GM19351 (cell line): ENCODE results near the gene TTC9C.
"Not testable (repeated sequence)": the region's sequence is repeated elsewhere in the genome, so short reads cannot be mapped to it uniquely, and the experiment has no call there.

Experiments used
- ATAC-seq: cut with Tn5 transposase; IDR thresholded peaks from one replicate; pipeline ENCODE4 v1.9.1; 2021; ENCODE audit warnings: mild to moderate bottlenecking, moderate library complexity; ENCODE audit not compliant: unreplicated experiment

TTC9C gene

DNA sequence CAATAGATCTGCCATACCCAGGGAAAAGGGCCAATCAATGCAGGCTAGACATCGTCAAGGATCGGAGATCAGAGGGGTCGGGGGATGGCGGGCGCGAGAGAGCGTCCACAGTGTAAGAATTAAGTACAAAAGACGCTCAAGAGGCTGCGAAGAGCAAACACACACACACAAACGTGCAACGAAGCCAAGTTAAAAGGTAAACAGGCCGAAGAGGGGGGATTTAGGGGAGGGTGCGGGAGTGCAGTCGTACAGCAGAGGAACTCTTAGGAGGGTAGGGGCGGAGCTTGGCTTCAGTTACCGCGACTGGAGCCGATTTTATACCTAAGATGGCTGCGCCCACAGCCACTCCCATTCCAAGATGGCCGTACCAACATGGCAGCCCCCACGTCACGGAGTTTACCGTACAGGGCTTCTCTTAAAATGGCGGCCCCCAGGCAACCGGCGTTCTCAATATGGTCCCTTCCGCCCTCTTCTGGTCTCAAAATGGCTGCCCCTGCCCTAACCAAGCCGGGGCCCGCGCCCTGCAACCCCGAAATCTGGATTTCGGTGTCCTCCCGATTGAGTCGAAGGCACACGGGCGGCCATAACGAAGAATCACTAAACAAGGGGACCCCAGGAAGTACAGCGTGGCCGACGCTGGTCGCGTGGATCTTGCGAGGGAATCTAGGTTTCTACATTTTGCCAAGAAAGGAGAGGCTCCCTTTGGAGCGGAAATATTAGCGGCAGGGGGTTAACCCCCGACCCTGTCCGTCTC lies 18.9 kb upstream of the TTC9C start:
- ATAC-seq = peak; percentile 60

- ATAC-seq = no peak
Observed at GRCh38 chr11:62710001-62710345, 18.3 kb upstream of the TTC9C start.

DNA sequence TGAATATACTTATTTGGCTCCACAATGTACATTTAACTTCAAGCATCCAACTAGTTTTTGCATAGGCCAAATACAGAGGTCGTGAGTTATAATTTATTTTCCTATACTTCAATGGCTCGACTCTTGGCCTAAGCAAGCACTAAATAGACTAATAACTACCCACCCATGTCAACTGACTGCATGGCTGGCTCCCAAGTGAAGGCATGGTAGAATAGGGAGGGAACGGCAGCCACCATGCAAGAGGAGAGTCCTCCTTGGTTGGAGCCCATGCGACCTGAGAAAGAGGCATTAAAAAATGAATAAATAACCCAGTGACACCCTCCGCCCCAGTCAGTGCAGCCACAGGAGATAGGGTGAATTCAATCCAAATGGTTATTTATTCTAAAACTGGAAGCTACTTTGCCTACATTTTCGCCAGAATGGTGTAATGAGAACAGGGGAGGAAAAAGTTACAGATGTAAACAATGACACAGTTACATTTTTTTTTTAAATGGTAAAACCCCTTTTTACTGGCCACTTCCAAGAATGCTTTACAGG lies 15.9 kb upstream of the TTC9C start:
- no peak for ATAC-seq

DNA sequence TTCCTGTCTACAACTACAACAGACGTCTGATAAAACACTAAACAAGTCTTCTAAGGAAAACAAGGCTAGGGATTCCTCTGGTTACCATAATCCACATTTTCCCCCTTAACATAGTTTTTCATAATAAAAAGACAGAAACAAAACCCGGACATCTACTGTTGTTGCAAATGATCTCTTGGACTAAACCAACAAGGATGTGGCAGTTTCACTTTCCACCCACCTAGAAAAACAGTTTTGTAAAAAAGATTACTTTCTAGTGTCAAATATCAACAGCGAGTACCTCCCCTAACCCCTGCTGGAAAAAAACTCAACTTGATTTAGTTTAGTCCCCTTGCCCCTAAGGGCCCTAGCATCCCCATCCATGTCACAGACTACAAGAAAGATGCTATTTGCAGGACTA lies 15.4 kb upstream of the TTC9C start:
- no peak for ATAC-seq

GRCh38 chr11:62713343-62713742 lies 14.9 kb upstream of the TTC9C start:
- no peak for ATAC-seq

DNA sequence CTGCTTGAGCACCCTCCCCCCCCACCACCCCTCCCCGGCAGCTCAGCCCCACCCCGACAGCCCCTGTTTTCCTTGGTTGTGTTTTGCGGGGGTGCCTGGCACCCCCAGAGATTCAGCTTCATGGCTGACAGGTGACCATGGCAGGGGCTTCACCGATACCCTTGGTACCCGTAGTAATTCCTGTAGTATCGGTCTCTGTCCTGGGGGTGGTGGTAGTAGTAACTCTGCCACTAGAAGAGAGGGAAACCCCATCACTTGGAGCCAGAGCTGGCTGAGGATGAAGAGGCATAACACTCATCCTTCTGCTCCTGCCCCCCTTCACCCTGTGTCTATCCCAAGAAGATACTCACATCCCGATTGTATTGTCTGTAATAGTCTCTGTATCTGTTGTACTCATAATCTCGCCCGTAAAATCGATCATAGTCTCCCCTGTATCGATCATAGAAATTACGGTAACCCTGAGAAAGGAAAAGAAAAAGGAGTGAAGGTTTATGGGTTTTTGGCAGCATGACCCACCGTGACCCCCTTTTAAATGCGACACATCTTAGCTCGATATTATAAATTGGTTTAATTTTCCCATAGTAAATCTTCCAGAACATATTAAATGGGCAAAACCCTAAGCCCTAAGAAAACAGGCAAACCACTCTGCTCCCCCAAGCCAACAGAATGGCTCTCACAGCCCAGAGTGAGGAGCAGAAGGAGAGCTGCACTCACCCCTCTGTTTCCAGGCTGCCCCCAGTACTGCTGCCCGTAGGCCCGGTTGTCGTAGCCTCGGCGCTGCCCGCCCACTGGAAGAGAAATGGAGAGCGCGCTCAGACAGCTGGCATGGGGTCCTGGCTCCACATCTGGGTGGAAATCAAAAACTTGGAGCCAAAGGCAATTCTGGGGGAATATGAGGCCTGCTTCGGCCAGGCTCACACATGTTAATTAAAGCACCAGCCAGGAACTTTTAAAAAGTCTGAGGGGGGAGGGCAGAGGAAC lies 12.8 kb upstream of the TTC9C start:
- ATAC-seq = no peak

DNA sequence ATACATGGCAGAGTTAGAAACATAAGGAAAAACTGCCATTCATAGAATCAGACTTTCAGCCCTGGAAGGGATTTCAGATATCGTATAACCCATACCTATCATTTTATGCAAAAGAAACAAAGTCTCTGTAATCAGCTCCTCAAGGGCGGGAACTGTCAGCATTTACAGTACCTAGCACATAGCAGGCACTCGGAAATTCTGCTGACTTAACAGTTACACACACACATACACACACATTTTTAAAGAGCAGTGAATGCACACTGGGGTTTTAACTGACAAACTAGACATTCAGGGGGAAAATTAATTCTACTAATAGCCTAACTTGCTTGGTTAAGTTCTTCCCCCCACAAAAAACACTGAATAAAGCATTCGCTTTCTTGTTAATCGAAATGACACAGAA lies 12.1 kb upstream of the TTC9C start:
- ATAC-seq = no peak

- no peak for ATAC-seq
Observed at GRCh38 chr11:62716816-62717215, 11.5 kb upstream of the TTC9C start.

DNA sequence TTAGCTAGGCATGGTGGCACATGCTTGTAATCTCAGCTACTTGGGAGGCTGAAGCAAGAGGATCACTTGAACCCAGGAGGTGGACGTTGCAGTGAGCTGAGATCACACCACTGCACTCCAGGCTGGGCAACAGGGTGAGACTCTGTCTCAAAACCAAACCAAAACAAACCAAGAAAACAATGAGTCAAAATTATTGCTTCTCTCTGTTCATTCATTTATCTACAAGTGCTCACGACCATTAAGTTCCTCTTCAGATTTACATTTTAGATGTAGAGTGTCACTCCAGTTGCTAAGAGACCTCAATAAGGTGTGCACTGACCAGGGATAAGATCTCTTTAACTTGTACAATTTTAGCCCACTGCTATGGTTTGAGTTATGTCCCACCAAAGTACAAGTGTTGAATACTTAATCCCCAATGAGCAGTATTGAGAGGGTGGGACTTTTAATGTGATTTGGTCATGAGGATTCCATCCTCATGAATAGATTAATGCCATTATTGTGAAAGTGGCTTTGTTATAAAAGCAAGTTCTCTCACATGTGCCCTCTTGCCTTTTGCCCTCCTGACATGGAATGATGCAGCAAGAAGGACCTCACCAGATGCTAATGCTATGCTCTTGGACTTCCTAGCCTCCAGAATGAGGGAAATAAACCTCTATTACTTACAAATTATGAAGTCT lies 8.8 kb upstream of the TTC9C start:
- no peak for ATAC-seq

DNA sequence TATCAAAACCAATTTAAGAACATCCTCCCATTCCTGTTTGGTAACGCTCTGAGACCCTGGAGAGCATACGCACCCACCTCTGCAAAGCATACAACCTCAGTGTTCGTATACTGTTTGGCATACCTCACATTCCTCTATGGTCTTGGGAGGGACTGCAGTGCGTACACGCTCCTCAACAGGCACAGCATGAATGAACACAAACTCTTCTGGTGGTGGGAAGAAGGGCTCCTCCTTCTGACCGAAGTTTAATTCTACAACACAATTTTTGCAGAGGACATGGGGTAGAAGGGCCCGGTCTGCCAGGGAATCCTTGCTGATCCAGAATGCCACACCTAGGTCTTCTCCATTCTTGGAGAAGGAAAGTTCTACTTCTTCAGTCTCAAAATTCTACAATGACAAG lies 6.3 kb upstream of the TTC9C start:
- no peak for ATAC-seq

DNA sequence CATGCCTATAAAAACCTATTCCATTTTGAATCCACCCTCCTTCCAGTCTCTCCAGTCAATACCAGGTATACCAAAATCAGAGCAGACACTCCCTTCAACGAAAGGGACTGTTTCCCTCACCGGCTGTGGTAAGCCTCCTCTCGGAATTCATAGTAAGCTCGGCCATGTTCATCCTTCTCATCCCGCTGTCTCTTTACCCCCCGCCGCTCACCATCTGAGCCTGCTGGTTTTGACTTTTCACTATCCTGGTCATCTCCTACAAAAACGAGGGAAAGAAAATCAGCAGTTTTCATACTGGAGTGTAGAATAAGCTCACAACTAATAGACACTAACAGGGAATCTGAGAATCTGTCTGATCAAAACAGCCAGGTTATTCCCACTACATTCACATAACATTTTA lies 4.1 kb upstream of the TTC9C start:
- ATAC-seq = no peak

DNA sequence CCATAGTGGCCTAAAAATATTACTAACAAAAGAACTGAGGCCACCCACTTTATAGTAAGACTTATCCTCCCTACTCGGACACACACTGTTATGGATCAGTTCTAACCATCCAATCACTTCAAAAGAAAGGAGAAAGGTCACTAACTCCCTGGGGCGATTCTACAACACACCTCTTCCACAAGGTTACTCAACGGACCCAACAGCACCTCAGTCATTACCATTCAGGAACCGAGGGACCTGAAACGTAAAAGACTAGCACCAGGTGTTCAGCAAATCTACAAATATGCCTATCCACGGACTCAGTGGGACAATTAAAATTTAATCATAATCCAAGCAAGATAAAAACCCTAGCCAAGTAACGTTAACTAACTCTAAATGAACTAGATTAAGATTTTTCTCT lies 2.6 kb upstream of the TTC9C start:
- no peak for ATAC-seq

DNA sequence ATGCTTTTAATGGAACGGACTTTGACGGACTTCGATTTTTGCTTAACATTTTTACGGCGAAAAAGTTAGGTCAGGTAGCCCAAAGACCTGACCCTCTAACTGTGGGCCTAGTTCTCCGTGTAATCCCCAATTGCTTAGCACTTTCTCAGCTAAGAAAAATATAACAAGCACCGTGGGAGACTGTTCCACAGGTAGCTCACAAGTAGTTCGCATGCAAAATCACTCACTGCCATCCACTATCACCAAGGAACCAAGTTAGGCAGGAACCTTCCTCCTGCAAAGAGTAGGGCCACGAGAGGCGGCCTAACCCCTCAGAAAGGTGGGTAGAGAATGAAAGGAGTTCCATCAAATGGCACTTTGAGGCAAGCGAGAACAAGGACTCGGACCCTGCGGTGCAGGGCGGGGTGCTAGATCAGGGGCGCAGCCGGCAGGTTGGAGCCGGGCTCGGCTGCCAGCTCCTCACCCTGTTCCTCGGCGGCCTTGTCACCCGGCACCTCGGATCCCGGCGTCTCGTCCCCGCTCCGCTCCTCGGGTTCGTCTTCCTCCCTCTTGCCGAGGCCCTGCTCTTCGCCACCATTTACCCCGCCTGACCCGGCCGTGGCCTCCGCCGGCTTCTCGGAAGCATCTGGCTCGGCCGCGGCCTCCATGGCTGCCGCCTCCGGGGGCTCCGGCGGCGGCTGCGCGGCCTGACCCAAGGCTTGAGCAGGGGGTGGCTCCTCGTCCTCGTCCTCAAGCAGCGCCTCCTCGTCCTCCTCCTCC lies 2.0 kb upstream of the TTC9C start:
- no peak for ATAC-seq

DNA sequence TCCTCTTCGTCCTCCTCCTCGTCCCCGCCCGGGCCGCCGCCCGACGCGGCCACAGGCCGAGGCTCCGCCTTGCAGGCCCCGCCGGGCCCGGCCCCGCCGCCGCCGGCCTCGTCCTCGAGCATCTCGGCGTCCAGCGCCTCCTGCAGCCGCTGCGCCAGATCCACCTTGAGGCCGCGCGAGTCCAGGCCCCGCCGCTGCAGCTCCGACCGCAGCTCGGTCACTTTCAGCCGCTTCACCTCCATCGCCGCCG lies 1.4 kb upstream of the TTC9C start:
- peak; percentile 9 for ATAC-seq

GRCh38 chr11:62727165-62727871 lies 968 bp upstream of the TTC9C start, which contains the start of gene HNRNPUL2:
HNRNPUL2 (minus strand) TSS chr11:62727457; CDS start chr11:62727156, 301 bp downstream.
- ATAC-seq = peak; percentile 65

DNA sequence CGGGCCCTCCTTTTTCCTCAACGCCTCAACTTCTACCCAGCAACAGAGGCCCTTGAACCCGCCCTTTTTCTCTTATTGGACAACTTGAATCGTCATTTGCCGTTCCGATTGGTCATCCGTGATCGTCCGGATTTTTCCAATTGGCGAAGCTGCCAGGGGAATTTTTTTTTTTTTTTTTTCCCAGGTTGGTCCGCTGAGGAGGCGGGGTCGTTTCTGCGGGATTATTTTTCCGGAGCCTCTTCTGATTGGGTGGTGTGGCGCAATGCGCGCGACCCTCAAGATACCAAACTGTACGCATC lies 465 bp upstream of the TTC9C start:
- ATAC-seq = peak; percentile 45

DNA sequence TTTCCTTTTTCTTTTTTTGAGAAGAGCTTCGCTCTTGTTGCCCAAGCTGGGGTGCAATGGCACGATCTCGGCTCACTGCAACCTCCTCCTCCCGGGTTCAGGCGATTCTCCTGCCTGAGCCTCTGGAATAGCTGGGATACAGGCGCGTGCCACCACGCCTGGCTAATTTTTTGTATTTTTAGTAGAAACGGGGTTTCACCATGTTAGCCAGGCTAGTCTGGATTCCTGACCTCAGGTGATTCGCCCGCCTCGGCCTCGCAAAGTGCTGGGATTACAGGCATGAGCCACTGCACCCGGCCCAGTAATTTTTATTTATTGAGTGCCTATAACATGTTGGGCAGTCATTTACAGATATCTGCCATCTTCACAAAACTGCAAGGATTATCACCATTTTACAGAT lies 1.8 kb downstream of the TTC9C start:
- not testable (repeated sequence) for ATAC-seq

DNA sequence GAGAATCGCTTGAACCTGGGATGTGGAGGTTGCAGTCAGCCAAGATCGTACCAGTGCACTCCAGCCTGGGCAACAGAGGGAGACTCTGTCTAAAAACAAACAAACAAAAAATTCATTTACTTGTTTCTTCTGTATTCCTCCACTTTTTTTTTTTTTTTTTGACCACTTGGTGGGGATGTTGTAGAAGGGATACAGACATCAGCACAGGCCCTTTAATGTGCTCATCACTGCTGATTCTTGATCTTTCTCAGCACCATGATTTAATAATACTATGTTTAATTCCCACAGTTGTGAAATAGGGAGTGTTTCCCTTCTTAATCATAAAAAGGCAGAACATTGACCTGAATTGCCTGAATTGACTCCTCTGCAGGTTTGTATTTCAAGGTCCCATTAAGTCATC lies 4.5 kb downstream of the TTC9C start:
- no peak for ATAC-seq

DNA sequence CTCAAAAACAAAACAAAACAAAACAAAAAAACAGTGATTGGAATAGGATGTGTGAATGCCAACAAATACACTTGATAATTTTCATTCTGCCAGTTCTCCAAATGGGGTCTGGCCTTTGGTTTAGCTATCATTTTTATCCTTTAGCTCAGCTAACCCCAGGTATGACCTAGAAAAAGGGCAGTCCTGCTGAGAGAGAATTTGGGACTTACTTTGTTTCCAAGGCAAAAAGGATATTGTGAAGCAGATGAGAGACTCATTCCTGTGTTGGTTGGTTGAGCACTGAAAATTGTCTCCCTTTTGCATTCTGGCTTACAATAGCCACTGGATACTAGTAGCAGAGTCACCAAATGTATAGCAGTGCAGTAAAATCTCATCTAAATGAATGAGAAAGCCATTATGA lies 8.9 kb downstream of the TTC9C start:
- ATAC-seq = no peak

DNA sequence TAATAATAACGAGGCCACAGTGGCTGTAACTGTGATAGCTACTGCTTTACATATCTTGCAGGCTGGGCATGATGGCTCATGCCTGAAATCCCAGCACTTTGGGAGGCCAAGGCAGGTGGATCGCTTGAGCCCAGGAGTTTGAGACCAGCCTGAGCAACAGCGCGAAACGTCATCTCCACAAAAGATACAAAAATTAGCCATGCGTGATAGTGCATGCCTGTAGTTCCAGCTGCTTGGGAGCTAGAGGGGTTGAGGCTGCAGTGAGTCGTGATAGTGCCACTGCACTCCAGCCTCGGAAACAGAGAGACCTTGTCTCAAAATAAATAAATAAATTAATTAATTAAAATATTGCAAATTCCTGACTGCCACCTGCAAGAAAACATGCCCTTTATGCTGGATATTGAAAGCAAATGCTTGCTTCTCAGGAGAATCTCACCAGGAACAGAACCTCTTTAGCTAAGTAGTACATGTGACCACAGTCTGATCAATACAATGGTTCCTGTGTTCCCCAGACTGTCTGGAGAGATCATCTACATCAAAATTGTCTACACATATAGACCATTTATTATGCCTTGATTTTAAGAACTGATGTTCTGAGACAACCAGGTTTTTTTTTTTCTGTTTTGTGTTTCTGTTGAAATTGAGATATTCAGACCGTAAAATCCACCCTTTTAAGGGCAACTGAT lies 19.3 kb downstream of the TTC9C start:
- no peak for ATAC-seq
